Camera-type eye (tissue), 1 donor: ENCODE data around the gene POTEC. TPM values are rescaled to one million over a fixed set of nuclear protein-coding genes. Genes with fewer than 3 reads are reported as not detected.

Experiments used
- total RNA-seq: library from RNA; depleted of rRNA; stranded (reverse); fragments of >200 nt; gene quantifications from one replicate; pipeline ENCODE4 v1.2.3, GENCODE V29; 2014

Gene POTEC
- not detected for total RNA-seq

DNA sequence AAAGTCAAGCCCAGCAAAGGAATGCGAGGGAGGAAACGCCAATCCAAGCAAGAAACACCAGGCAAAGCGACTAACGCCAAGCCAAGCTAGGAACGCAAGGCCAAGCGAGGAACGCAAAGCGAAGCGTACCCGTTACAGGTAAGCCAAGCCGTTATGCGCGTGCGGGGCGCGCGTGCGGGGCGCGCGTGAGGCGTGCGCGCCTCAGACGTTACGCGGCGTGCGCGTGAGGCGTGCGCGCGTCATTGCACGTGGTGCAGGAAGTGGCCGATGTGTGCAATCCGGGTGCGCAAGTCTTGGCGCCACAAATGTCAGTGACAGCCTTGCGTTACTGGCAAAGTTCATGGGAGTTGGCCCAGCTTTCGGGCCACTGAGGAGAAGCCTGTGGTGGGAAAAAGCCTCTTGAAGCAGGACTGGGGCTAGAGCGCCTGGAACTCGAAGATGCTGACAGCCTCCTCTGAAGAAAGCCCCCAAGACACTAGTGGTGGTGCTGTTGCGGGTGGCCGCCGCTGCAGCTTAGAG lies at the start of gene POTEC:
TSS of gene POTEC (minus strand) at position 155 of the 519 bp plus-strand sequence. CDS start 454 bp downstream, outside the sequence.

Other genes with a start within 250 kb of the POTEC start
- not detected for gene ANKRD30B, start 204.6 kb upstream of the POTEC start, total RNA-seq